GM18907 (cell line): ENCODE measurements around the gene IPPK.
"Not testable (repeated sequence)": the region's sequence is repeated elsewhere in the genome, so short reads cannot be mapped to it uniquely, and the experiment has no call there.

ENCODE experiments used
- ATAC-seq: cut with Tn5 transposase; IDR thresholded peaks from one replicate; pipeline ENCODE4 v1.9.1; 2021; ENCODE audit warnings: mild to moderate bottlenecking, moderate library complexity; ENCODE audit not compliant: unreplicated experiment

Gene IPPK

DNA sequence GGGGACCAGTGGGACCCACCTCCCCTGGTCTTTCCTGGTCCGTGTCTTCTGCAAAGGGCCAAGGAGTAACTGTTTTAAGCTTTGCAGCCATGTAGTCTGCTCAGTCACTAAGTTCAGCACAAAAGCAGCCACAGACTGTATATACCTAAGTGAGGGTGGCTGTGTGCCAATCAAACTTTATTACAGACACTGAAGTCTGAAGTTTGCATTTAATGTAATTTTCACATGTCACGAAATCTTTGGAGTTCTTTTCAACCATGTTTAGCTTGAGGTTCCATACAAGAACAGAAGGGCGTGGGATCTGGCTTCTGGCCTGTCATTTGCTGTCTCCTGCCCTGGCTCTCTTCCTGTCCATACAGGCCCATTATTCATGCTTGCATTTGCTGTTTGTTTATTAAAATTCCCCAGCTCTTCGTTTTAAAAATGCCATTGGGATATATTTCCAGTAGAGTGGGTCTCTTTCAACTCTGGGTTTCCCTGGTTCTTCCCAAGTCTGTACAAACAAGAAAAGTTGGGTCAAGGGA is 69.9 kb downstream of the IPPK start:
- no peak for ATAC-seq

DNA sequence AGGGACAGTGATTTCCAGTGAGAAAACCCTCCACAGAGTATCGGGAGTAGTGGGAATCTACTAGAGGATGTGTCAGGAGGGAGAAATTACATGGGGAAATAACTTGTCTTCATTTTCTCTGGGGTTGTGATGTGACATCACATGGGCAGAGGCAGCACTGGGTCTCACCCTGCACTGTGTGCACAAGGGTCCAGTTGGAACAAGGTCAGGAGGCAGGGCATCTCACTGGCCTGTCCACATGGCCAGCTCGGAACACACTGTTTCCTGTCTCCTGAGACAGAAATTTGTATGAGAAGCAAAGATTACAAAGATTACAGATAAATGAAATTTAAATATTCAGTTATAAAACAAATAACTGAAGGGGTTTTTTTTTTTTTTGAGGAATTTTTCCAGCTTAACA is 71.5 kb downstream of the IPPK start:
- ATAC-seq = no peak

DNA sequence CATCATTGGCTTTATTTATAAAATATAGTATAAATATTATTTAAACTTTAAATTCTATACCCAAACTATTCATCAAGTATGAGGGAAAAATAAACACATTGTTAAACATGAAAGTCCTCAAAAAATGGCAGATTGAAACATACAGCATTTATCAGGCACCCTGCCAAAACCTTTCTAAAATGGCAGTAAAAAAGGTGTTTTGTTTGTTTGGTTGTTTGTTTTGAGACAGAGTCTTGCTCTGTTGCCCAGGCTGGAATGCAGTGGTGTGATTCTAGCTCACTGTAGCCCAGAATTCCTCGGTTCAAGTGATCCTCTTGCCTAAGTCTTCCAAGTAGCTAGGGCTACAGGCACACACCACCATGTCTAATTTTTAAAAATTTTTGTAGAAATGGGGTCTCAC is 74.0 kb downstream of the IPPK start:
- ATAC-seq = no peak

DNA sequence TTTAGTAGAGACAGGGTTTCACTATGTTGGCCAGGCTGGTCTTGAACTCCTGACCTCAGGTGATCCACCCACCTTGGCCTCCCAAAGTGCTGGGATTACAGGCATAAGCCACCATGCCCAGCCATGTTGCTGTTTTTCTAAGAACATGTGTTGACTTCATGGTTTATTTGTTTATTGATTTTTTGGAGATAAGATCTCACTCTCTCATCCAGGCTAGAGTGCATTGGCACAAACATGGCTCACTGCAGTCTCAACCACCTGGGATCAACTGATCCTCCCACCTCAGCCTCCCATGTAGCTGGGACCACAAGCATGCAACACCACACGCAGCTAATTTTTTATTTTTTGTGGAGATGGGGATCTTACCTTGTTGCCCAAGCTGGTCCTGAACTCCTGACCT is 74.9 kb downstream of the IPPK start:
- ATAC-seq = not testable (repeated sequence)

DNA sequence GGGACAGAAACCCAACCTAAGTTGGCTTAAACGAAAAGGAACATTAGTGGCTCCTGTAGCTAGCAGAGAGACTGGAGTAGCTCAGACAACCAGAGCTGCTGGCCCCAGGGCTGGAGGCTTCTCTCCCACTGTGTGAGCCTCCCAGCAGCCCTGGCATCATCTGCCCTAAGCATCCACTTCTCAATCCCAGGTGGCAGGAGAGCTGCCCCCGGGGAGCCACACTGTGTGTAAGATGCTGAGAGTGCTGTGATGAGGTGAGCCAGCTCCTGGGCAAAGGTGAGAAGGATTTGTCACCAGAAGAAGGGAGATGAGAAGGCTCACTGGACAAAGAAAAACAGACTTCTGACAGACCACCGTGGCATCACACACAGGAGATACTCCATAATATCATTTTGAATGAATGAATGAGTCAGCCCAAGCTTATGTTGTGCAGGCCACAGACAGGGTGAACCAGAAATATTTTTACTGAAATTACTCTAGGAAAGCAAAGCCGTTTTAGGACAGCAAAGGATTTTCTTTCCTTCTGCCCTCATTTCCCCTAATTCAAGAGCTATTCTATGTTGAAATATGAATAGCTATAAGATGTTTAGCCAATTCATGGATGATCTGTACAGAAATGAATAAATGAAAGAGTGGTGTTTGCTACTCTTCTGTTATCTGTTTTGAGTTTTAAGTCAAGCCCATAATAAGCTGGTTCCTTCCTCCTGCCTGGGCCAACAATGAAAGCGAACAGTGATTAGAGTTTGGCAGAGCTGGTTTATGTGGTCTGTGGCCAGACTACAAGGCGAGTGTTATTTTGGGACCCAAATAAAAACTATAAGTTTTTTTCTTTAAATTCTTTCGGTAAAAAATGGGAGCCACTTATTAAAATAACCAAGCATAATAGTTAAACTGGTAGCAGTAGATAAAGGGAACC is 76.7 kb downstream of the IPPK start:
- no peak for ATAC-seq

DNA sequence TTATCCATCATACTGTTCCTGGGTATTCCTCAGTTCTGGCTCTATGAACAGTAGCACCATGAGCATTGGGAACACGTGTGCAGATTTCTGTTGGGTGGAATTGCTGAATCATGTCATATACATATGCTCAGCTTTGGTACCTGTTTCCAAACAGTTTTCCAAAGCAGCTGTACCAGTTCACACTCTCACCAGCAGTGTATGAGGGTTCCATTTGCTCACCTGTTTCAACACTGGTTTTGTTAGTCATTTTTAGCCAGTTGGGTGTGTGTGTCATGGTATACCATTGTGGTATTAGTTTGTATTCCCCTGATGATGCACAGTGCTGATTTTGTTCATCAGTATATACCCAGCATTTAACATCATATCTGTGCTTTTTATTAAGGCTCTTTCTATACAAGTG is 77.4 kb downstream of the IPPK start:
- ATAC-seq = no peak

DNA sequence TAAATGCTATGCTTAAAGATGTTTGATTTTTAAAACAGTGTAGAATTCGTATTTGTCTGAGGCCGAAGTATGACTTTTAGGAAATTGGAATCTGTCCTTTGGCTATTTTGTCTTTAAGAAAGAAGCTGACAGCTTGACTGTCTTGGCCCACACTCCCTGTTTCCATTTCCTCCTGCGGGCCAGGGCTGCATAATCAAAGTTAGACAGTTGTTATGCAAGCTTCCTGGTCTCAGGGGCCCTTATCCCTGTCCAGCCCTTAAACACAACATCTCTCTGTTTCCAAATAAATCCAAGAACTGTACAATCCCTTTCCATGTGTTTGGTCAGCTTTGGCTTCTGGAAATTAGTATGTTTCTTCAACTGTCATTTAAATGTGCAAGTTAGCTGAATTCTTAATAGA is 79.6 kb downstream of the IPPK start:
- no peak for ATAC-seq

DNA sequence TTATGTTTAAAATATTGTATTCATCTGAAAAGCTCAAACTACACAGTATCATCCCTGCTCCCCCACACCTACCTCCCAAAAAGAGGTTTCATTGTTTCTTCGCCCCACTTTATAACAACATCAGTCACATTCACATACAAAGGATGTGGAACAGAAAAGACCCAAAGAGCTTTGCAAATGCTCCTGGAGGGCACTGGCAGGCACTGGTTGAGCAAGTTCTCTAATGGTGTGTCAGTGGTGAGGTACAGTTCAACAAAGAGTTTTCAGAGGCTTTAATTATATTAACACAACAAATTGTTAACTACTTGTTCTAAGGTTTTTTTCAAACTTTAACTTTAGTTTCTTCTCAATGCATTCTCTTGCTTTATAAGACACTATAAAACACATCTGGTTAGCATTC is 80.0 kb downstream of the IPPK start:
- no peak for ATAC-seq

DNA sequence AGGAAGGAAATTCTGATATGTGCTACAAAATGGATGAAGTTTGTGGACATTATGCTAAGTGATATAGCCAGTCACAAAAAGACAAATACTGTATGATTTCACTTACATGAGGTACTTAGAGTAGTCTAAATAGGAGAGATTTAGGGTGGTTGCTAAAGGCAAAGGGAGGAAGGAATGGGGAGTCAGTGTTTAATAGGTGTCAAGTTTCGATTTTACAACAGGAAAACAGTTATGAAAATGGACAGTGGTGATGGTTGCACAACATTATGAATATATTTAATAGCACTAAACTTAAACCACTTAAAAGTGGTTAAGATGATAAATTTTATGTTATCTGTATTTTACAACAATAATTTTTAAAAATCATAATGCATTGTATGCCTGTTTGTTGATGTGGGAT is 93.8 kb downstream of the IPPK start:
- no peak for ATAC-seq

DNA sequence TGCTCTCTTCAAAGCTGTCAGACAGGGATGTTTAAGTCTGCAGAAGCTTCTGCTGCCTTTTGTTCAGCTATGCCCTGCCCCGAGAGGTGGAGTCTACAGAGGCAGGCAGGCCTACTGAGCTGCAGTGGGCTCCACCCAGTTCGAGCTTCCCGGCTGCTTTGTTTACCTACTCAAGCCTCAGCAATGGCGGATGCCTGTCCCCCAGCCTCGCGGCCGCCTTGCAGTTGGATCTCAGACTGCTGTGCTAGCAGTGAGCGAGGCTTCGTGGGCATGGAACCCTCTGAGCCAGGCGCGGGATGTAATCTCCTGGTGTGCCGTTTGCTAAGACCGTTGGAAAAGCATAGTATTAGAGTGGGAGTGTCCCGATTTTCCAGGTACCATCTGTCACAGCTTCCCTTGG is 96.3 kb downstream of the IPPK start:
- ATAC-seq = not testable (repeated sequence)

DNA sequence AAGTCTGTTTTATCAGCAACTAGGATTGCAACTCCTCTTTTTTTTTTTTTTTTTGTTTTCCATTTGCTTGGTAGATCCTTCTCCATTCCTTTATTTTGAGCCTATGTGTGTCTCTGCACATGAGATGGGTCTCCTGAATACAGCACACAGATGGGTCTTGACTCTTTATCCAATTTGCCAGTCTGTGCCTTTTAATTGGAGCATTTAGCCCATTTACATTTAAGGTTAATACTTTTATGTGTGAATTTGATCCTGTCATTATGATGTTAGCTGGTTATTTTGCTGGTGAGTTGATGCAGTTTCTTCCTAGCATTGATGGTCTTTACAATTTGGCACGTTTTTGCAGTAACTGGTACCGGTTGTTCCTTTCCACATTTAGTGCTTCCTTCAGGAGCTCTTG is 98.1 kb downstream of the IPPK start:
- ATAC-seq = not testable (repeated sequence)

DNA sequence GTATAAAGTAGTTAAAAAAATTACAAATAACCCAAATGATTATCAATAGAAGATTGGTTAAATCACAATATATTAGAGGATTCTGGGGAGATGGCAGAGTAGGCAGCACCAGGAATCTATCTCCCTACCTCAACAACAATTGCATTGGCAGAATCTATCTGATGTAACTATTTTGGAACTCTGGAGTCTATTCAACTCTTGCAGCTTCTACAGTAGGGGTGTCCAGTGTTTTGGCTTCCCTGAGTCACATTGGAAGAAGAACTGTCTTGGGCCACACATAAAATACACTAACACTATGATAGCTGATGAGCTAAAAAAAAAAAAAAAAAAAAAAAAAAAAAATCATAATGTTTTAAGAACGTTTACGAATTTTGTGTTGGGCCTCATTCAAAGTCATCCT is 104.9 kb downstream of the IPPK start:
- no peak for ATAC-seq

DNA sequence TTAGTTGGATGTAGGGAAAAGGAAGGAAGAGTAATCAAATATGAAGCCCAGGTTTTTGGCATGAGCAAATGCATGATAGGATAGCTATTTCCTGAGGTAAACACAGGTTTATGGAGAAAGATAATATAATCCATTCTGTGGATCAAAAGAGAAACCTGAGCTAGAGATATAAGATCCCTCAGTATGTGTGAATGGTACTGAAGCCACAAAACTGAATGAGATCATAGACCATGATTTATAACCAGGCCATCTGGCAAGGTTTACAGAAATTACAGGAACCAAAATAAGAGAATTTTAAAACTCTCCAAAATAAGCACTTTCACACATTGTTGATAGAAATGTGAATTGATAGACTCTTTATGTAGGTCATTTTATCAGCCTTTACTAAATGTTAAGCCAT is 105.4 kb downstream of the IPPK start:
- ATAC-seq = no peak
